Measurements from ENCODE around the gene ACSL1. TPM values are rescaled to one million over a fixed set of nuclear protein-coding genes. Genes with fewer than 3 reads are reported as not detected.

ACSL1 gene
- polyA plus RNA-seq, result 10 to 100 TPM; 41.9 to 46.5 TPM

GRCh38 chr4:184825896-184826690, at the start of gene ACSL1:
TSS of gene ACSL1 (minus strand) at chr4:184825968. CDS start at chr4:184803514, 22,454 bp downstream.
- Histone ChIP-seq H3K9me3 (ENCODE audit: control insufficient read depth in 2 of 2, insufficient read depth in 1 of 2, low read depth in 1 of 2, low read length in 1 of 2) (no peaks in the 10 kb centered on the region), H3K36me3 (ENCODE audit: control insufficient read depth in 2 of 2, insufficient read depth in 2 of 2, low read length in 1 of 2) (peaks cover 0 to 2% of the 10 kb centered on the region in 2 donors), H3K27ac (ENCODE audit: low read depth in 2 of 2, low read length in 1 of 2) (peak within 1 kb of the TSS; percentile 79 to 85), H3K4me3 (ENCODE audit: low read depth in 1 of 2, low read length in 2 of 2) (peak within 1 kb of the TSS; percentile 75 to 84), H3K27me3 (ENCODE audit: control insufficient read depth in 1 of 2, insufficient read depth in 2 of 2, low read length in 2 of 2) (no peaks in the 10 kb centered on the region), H3K4me1 (ENCODE audit: control insufficient read depth in 2 of 2, insufficient read depth in 2 of 2, low read length in 1 of 2) (peaks cover 0 to 5% of the 10 kb centered on the region in 2 donors)
- 0 to 1% methylated on average over 39 to 94 of the region's 94 CpGs for WGBS, 2 donors

GRCh38 chr4:184873054-184873453, 47.3 kb upstream of the ACSL1 start:
- Histone ChIP-seq H3K4me1 (ENCODE audit: control insufficient read depth in 2 of 2, insufficient read depth in 2 of 2, low read length in 1 of 2) (no peaks in the 10 kb centered on the region), H3K36me3 (ENCODE audit: control insufficient read depth in 2 of 2, insufficient read depth in 2 of 2, low read length in 1 of 2) (no peaks in the 10 kb centered on the region), H3K9me3 (ENCODE audit: control insufficient read depth in 2 of 2, insufficient read depth in 1 of 2, low read depth in 1 of 2, low read length in 1 of 2) (no peaks in the 10 kb centered on the region), H3K27me3 (ENCODE audit: control insufficient read depth in 1 of 2, insufficient read depth in 2 of 2, low read length in 2 of 2) (no peaks in the 10 kb centered on the region), H3K27ac (ENCODE audit: low read depth in 2 of 2, low read length in 1 of 2) (no peak overlapping the region), H3K4me3 (ENCODE audit: low read depth in 1 of 2, low read length in 2 of 2) (no peak overlapping the region)
- WGBS, 2 donors, result 79 to 81% methylated on average over 2 of the region's 2 CpGs

GRCh38 chr4:184870718-184871117, 45.0 kb upstream of the ACSL1 start:
- Histone ChIP-seq H3K27me3 (ENCODE audit: control insufficient read depth in 1 of 2, insufficient read depth in 2 of 2, low read length in 2 of 2) (no peaks in the 10 kb centered on the region), H3K27ac (ENCODE audit: low read depth in 2 of 2, low read length in 1 of 2) (no peak overlapping the region)
- 65 to 75% methylated on average over 4 of the region's 4 CpGs for WGBS, 2 donors

GRCh38 chr4:184868623-184869022, 42.9 kb upstream of the ACSL1 start:
- Histone ChIP-seq H3K9me3 (ENCODE audit: control insufficient read depth in 2 of 2, insufficient read depth in 1 of 2, low read depth in 1 of 2, low read length in 1 of 2) (no peaks in the 10 kb centered on the region), H3K36me3 (ENCODE audit: control insufficient read depth in 2 of 2, insufficient read depth in 2 of 2, low read length in 1 of 2) (no peaks in the 10 kb centered on the region), H3K4me3 (ENCODE audit: low read depth in 1 of 2, low read length in 2 of 2) (no peak overlapping the region), H3K4me1 (ENCODE audit: control insufficient read depth in 2 of 2, insufficient read depth in 2 of 2, low read length in 1 of 2) (no peaks in the 10 kb centered on the region), H3K27me3 (ENCODE audit: control insufficient read depth in 1 of 2, insufficient read depth in 2 of 2, low read length in 2 of 2) (no peaks in the 10 kb centered on the region), H3K27ac (ENCODE audit: low read depth in 2 of 2, low read length in 1 of 2) (no peak overlapping the region)
- WGBS, 2 donors, result 76 to 83% methylated on average over 3 of the region's 3 CpGs

More at GRCh38 chr4:184870718-184871117, 45.0 kb upstream of the ACSL1 start:
- Histone ChIP-seq H3K4me1 (ENCODE audit: control insufficient read depth in 2 of 2, insufficient read depth in 2 of 2, low read length in 1 of 2) (no peaks in the 10 kb centered on the region), H3K9me3 (ENCODE audit: control insufficient read depth in 2 of 2, insufficient read depth in 1 of 2, low read depth in 1 of 2, low read length in 1 of 2) (no peaks in the 10 kb centered on the region), H3K36me3 (ENCODE audit: control insufficient read depth in 2 of 2, insufficient read depth in 2 of 2, low read length in 1 of 2) (no peaks in the 10 kb centered on the region), H3K4me3 (ENCODE audit: low read depth in 1 of 2, low read length in 2 of 2) (no peak overlapping the region)

GRCh38 chr4:184863916-184864315, 38.1 kb upstream of the ACSL1 start:
- H3K36me3 ChIP-seq (ENCODE audit: control insufficient read depth in 2 of 2, insufficient read depth in 2 of 2, low read length in 1 of 2), result no peaks in the 10 kb centered on the region
- H3K4me3 ChIP-seq (ENCODE audit: low read depth in 1 of 2, low read length in 2 of 2), result no peak overlapping the region
- H3K27ac ChIP-seq (ENCODE audit: low read depth in 2 of 2, low read length in 1 of 2), result no peak overlapping the region
- WGBS, 2 donors, result 81 to 87% methylated on average over 3 of the region's 3 CpGs
- H3K27me3 ChIP-seq (ENCODE audit: control insufficient read depth in 1 of 2, insufficient read depth in 2 of 2, low read length in 2 of 2), result no peaks in the 10 kb centered on the region
- no peaks in the 10 kb centered on the region for H3K4me1 ChIP-seq (ENCODE audit: control insufficient read depth in 2 of 2, insufficient read depth in 2 of 2, low read length in 1 of 2)
- no peaks in the 10 kb centered on the region for H3K9me3 ChIP-seq (ENCODE audit: control insufficient read depth in 2 of 2, insufficient read depth in 1 of 2, low read depth in 1 of 2, low read length in 1 of 2)

GRCh38 chr4:184861047-184861446, 35.3 kb upstream of the ACSL1 start:
- WGBS, 2 donors, result 74 to 83% methylated on average over 5 of the region's 5 CpGs
- no peaks in the 10 kb centered on the region for H3K4me1 ChIP-seq (ENCODE audit: control insufficient read depth in 2 of 2, insufficient read depth in 2 of 2, low read length in 1 of 2)
- no peak overlapping the region for H3K4me3 ChIP-seq (ENCODE audit: low read depth in 1 of 2, low read length in 2 of 2)
- no peak overlapping the region for H3K27ac ChIP-seq (ENCODE audit: low read depth in 2 of 2, low read length in 1 of 2)
- no peaks in the 10 kb centered on the region for H3K9me3 ChIP-seq (ENCODE audit: control insufficient read depth in 2 of 2, insufficient read depth in 1 of 2, low read depth in 1 of 2, low read length in 1 of 2)
- H3K36me3 ChIP-seq (ENCODE audit: control insufficient read depth in 2 of 2, insufficient read depth in 2 of 2, low read length in 1 of 2), result no peaks in the 10 kb centered on the region
- H3K27me3 ChIP-seq (ENCODE audit: control insufficient read depth in 1 of 2, insufficient read depth in 2 of 2, low read length in 2 of 2), result no peaks in the 10 kb centered on the region

- H3K27me3 ChIP-seq (ENCODE audit: control insufficient read depth in 1 of 2, insufficient read depth in 2 of 2, low read length in 2 of 2), result no peaks in the 10 kb centered on the region
- no peak overlapping the region for H3K4me3 ChIP-seq (ENCODE audit: low read depth in 1 of 2, low read length in 2 of 2)
- no peaks in the 10 kb centered on the region for H3K4me1 ChIP-seq (ENCODE audit: control insufficient read depth in 2 of 2, insufficient read depth in 2 of 2, low read length in 1 of 2)
- H3K36me3 ChIP-seq (ENCODE audit: control insufficient read depth in 2 of 2, insufficient read depth in 2 of 2, low read length in 1 of 2), result no peaks in the 10 kb centered on the region
- no peak overlapping the region for H3K27ac ChIP-seq (ENCODE audit: low read depth in 2 of 2, low read length in 1 of 2)
- H3K9me3 ChIP-seq (ENCODE audit: control insufficient read depth in 2 of 2, insufficient read depth in 1 of 2, low read depth in 1 of 2, low read length in 1 of 2), result no peaks in the 10 kb centered on the region
- WGBS, 2 donors, result 80 to 83% methylated on average over 15 of the region's 15 CpGs
Observed at GRCh38 chr4:184860018-184860779, 34.4 kb upstream of the ACSL1 start.

GRCh38 chr4:184857441-184858121, 31.8 kb upstream of the ACSL1 start:
- no peaks in the 10 kb centered on the region for H3K9me3 ChIP-seq (ENCODE audit: control insufficient read depth in 2 of 2, insufficient read depth in 1 of 2, low read depth in 1 of 2, low read length in 1 of 2)
- H3K27ac ChIP-seq (ENCODE audit: low read depth in 2 of 2, low read length in 1 of 2), result no peak overlapping the region
- no peaks in the 10 kb centered on the region for H3K4me1 ChIP-seq (ENCODE audit: control insufficient read depth in 2 of 2, insufficient read depth in 2 of 2, low read length in 1 of 2)
- H3K36me3 ChIP-seq (ENCODE audit: control insufficient read depth in 2 of 2, insufficient read depth in 2 of 2, low read length in 1 of 2), result no peaks in the 10 kb centered on the region
- 79 to 84% methylated on average over 11 of the region's 11 CpGs for WGBS, 2 donors
- H3K4me3 ChIP-seq (ENCODE audit: low read depth in 1 of 2, low read length in 2 of 2), result no peak overlapping the region
- H3K27me3 ChIP-seq (ENCODE audit: control insufficient read depth in 1 of 2, insufficient read depth in 2 of 2, low read length in 2 of 2), result no peaks in the 10 kb centered on the region

- WGBS, 2 donors, result 65% methylated on average over 1 of the region's 1 CpG
- Histone ChIP-seq H3K9me3 (ENCODE audit: control insufficient read depth in 2 of 2, insufficient read depth in 1 of 2, low read depth in 1 of 2, low read length in 1 of 2) (no peaks in the 10 kb centered on the region), H3K27ac (ENCODE audit: low read depth in 2 of 2, low read length in 1 of 2) (no peak overlapping the region), H3K4me1 (ENCODE audit: control insufficient read depth in 2 of 2, insufficient read depth in 2 of 2, low read length in 1 of 2) (no peaks in the 10 kb centered on the region), H3K27me3 (ENCODE audit: control insufficient read depth in 1 of 2, insufficient read depth in 2 of 2, low read length in 2 of 2) (no peaks in the 10 kb centered on the region), H3K36me3 (ENCODE audit: control insufficient read depth in 2 of 2, insufficient read depth in 2 of 2, low read length in 1 of 2) (no peaks in the 10 kb centered on the region), H3K4me3 (ENCODE audit: low read depth in 1 of 2, low read length in 2 of 2) (no peak overlapping the region)
Observed at GRCh38 chr4:184856277-184856609, 30.5 kb upstream of the ACSL1 start.

All from esophagus (tissue), 2 donors.